ENCODE measurements around the gene MICA.

- TF ChIP-seq CTCF (IDR thresholded peaks at IDR 0.05; ENCODE audit: low read depth, low read length, missing input control) (no peak), MAX (IDR thresholded peaks at IDR 0.05) (no peak)
Observed at GRCh38 chr6:31412506-31412905, 9.1 kb downstream of the MICA start.

Measured in liver (tissue), 2 donors.